Heart left ventricle (tissue), 13 donors: ENCODE data around the gene LRIG1.

Source experiments
- POLR2A ChIP-seq, 2 donors: fragments of 450-650 bp; IDR thresholded peaks; one replicate each; pipeline ENCODE4 v1.6.1; 2017; ENCODE audit warnings: antibody characterized with exemption in 2 of 2, mild to moderate bottlenecking in 2 of 2, moderate library complexity in 2 of 2
- TF ChIP-seq, protein P1 (sequence below), 12 donors: fragments of 200-600 bp; sonication (generic) in 4 of 12; IDR thresholded peaks; one replicate each; pipeline versions ENCODE4 v1.5.0 to v1.8.0; 2018 to 2022; ENCODE audit warnings: antibody characterized with exemption in 12 of 12, mild to moderate bottlenecking in 5 of 12
- donor health status: ischemic (EF 13 %, LVEDD 7.1; RV severe dilation, severe dysfunction).
- donor health status: DM: no; HTN: yes; CAD: no.
- donor health status: DM: no; HTN: no; CAD: no.
- donor health status: ischemic (EF 25% LVEDD 6.9; RV normal size, moderate dysfunction).
- donor health status: ischemic (EF 25% LVEDD 5.7; RV mildly dilated, moderate dysfunction).
- donor health status: ischemic (EF 35%, LVEDD 5.7; RV mildly dilated, moderate dysfunction).
- donor health status: nonischemic (EF 11% LVEDD 7.7; RV severe dilation, severe dysfunction).
- donor health status: DM: yes; HTN: yes; CAD: no.
- donor health status: PGD.
- donor health status: ischemic (EF 29% LVEDD 5.4; RV normal size, mild dysfunction).
- donor health status: nonischemic (EF 23%, LVEDD 6.1; RV moderate dilation, normal function).

DNA sequence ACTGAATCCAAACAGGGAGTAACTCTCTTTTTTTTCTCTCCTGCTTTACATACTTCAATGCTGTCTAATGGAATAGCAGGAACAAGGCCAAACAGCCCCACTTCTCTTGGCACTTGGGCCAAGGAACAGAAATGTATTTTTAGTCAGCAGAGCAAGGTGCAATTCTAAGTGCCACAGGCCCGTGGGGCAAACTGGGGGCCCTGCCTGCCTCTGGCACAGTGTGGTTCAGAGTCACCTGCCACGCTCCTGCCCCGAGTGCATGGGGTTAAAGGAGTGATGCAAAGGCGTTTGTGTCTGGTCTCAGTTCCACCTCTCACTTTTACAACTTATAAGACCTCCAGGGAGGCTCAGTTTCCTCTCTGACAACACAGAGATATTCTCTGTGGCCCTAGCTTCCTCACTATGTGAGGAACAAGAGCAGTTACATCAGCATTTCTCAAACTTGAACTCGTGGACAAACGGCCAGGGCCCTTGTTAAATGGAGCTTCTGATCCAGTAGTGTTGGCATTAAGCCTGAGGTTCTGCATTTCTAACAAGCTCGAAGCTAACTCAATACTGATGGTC lies 51.3 kb downstream of the LRIG1 start:
- TF ChIP-seq POLR2A (IDR thresholded peaks at IDR 0.05) = no peak
- TF ChIP-seq, protein P1, sequence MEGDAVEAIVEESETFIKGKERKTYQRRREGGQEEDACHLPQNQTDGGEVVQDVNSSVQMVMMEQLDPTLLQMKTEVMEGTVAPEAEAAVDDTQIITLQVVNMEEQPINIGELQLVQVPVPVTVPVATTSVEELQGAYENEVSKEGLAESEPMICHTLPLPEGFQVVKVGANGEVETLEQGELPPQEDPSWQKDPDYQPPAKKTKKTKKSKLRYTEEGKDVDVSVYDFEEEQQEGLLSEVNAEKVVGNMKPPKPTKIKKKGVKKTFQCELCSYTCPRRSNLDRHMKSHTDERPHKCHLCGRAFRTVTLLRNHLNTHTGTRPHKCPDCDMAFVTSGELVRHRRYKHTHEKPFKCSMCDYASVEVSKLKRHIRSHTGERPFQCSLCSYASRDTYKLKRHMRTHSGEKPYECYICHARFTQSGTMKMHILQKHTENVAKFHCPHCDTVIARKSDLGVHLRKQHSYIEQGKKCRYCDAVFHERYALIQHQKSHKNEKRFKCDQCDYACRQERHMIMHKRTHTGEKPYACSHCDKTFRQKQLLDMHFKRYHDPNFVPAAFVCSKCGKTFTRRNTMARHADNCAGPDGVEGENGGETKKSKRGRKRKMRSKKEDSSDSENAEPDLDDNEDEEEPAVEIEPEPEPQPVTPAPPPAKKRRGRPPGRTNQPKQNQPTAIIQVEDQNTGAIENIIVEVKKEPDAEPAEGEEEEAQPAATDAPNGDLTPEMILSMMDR (IDR thresholded peaks at IDR 0.05) = no peak
